WI38 (cell line): Measurements from ENCODE around the gene DPP8.
"Not testable (repeated sequence)": the region's sequence is repeated elsewhere in the genome, so short reads cannot be mapped to it uniquely, and the experiment has no call there.

Source experiments
- H3K4me3 ChIP-seq: 2 replicates; pipeline ENCODE4 v1.5.1; 2011; ENCODE audit warnings: low read depth, mild to moderate bottlenecking, control low read depth, low read length
- CTCF ChIP-seq: IDR thresholded peaks from 2 replicates; pipeline ENCODE4 v1.5.1; 2012; ENCODE audit warnings: low read depth, mild to moderate bottlenecking, control low read depth, low read length

The DPP8 gene

GRCh38 chr15:65551183-65551582, 33.7 kb upstream of the DPP8 start:
- no peak for TF ChIP-seq CTCF
- no peak overlapping the region for H3K4me3 ChIP-seq

GRCh38 chr15:65550681-65551098, 33.2 kb upstream of the DPP8 start:
- TF ChIP-seq CTCF: no peak
- no peak overlapping the region for H3K4me3 ChIP-seq

- not testable (repeated sequence) for H3K4me3 ChIP-seq
Measured at GRCh38 chr15:65549288-65549687, 31.8 kb upstream of the DPP8 start.

GRCh38 chr15:65547841-65548240, 30.4 kb upstream of the DPP8 start:
- no peak for TF ChIP-seq CTCF
- no peak overlapping the region for H3K4me3 ChIP-seq

GRCh38 chr15:65541231-65541820, 23.8 kb upstream of the DPP8 start:
- no peak for TF ChIP-seq CTCF

GRCh38 chr15:65540314-65540713, 22.8 kb upstream of the DPP8 start:
- TF ChIP-seq CTCF: no peak
- H3K4me3 ChIP-seq: no peak overlapping the region

More at GRCh38 chr15:65541231-65541820, 23.8 kb upstream of the DPP8 start:
- no peak overlapping the region for H3K4me3 ChIP-seq

- no peak overlapping the region for H3K4me3 ChIP-seq
- no peak for TF ChIP-seq CTCF
Measured at GRCh38 chr15:65535192-65535591, 17.7 kb upstream of the DPP8 start.

GRCh38 chr15:65533057-65533756, 15.7 kb upstream of the DPP8 start:
- no peak for TF ChIP-seq CTCF
- no peak overlapping the region for H3K4me3 ChIP-seq
